Activated B cell treated with CpG ODN at 0.5 μM for 24 hours (primary cell): Measurements from ENCODE around the gene RGMA. TPM values are rescaled to one million over a fixed set of nuclear protein-coding genes. Genes with fewer than 3 reads are reported as not detected.
A peak's percentile ranks its signal among the peaks of the same experiment; 100 is the strongest.

Experiments used
- ATAC-seq: fragments of 200-7000 bp; cut with Tn5 transposase; one replicate; pipeline ENCODE4 v1.10.0; 2021; ENCODE audit warnings: low read depth, mild to moderate bottlenecking, moderate library complexity
- CTCF ChIA-PET: fragments of 350-600 bp; sonication (Branson Sonifier 250); formaldehyde crosslinking; loops from one replicate; lab custom pipeline; 2021; ENCODE audit warnings: antibody characterized with exemption; lab: Charles Lee
- POLR2A ChIA-PET: fragments of 350-600 bp; sonication (Branson Sonifier 250); formaldehyde crosslinking; loops from one replicate; lab custom pipeline; 2021; ENCODE audit warnings: antibody characterized with exemption; lab: Charles Lee
- DNase-seq: peaks from one replicate; pipeline ENCODE4 v3.0.0; 2022
- H3K27ac Mint-ChIP-seq: one replicate; pipeline ENCODE4 v1.8.0; 2020; ENCODE audit warnings: mixed read lengths
- H3K27me3 Mint-ChIP-seq: one replicate; pipeline ENCODE4 v1.8.0; 2021; ENCODE audit warnings: mixed read lengths
- H3K36me3 Mint-ChIP-seq: one replicate; pipeline ENCODE4 v1.8.0; 2021; ENCODE audit warnings: low read depth, mixed read lengths
- H3K4me1 Mint-ChIP-seq: one replicate; pipeline ENCODE4 v1.8.0; 2021; ENCODE audit warnings: mixed read lengths
- H3K4me3 Mint-ChIP-seq: one replicate; pipeline ENCODE4 v1.8.0; 2020; ENCODE audit warnings: mild to moderate bottlenecking, mixed read lengths
- H3K9me3 Mint-ChIP-seq: one replicate; pipeline ENCODE4 v1.8.0; 2020; ENCODE audit warnings: mixed read lengths
- CTCF ChIP-seq: fragments of 200-600 bp; IDR thresholded peaks from one replicate; pipeline ENCODE4 v1.8.0; 2022; ENCODE audit warnings: antibody characterized with exemption, mild to moderate bottlenecking
- intact Hi-C: fragments of 100-400 bp; cut with micrococcal nuclease; formaldehyde crosslinking; loops from one replicate; pipeline ENCODE4 v1.15.1; 2024
- total RNA-seq: library from RNA; stranded (reverse); gene quantifications from 2 replicates; pipeline ENCODE4 v1.2.3, GENCODE V29; 2022

The RGMA gene
- total RNA-seq, 1 donor from 2014 or later = not detected

- Mint-ChIP-seq H3K36me3 (peaks cover 97% of the 10 kb centered on the region), H3K4me3 (no peak overlapping the region), H3K9me3 (no peaks in the 10 kb centered on the region), H3K27me3 (no peaks in the 10 kb centered on the region), H3K4me1 (peaks cover 20% of the 10 kb centered on the region), H3K27ac (peak overlapping the region; percentile 20)
- intact Hi-C loops = no loop called here
- no peak for TF ChIP-seq CTCF
- ChIA-PET CTCF (interaction anchor here (1.0 kb wide), 1 partner anchor 17 kb away, joined by 3 read pairs; no protein-coding TSS in a partner anchor), POLR2A (no interaction called here)
- no peak for ATAC-seq
- no peak for DNase-seq
Observed at GRCh38 chr15:93019090-93019489, 69.9 kb downstream of the RGMA start.

GRCh38 chr15:93018574-93018973 is 70.4 kb downstream of the RGMA start:
- POLR2A ChIA-PET = no interaction called here
- CTCF ChIA-PET = interaction anchor here (1.0 kb wide), 1 partner anchor 17 kb away, joined by 3 read pairs; no protein-coding TSS in a partner anchor
- peaks cover 20% of the 10 kb centered on the region for H3K4me1 Mint-ChIP-seq

GRCh38 chr15:93017526-93017925 is 71.5 kb downstream of the RGMA start:
- ATAC-seq (no peak), DNase-seq (no peak)
- ChIA-PET CTCF (no interaction called here), POLR2A (no interaction called here)
- peaks cover 95% of the 10 kb centered on the region for H3K36me3 Mint-ChIP-seq
- H3K27me3 Mint-ChIP-seq = no peaks in the 10 kb centered on the region
- H3K4me3 Mint-ChIP-seq = no peak overlapping the region
- H3K27ac Mint-ChIP-seq = no peak overlapping the region
- intact Hi-C loops = no loop called here
- H3K4me1 Mint-ChIP-seq = peaks cover 15% of the 10 kb centered on the region
- no peak for TF ChIP-seq CTCF
- no peaks in the 10 kb centered on the region for H3K9me3 Mint-ChIP-seq

More at GRCh38 chr15:93018574-93018973, 70.4 kb downstream of the RGMA start:
- Mint-ChIP-seq H3K9me3 (no peaks in the 10 kb centered on the region), H3K27ac (no peak overlapping the region), H3K36me3 (peaks cover 95% of the 10 kb centered on the region), H3K27me3 (no peaks in the 10 kb centered on the region), H3K4me3 (no peak overlapping the region)
- intact Hi-C loops = no loop called here
- no peak for TF ChIP-seq CTCF
- DNase-seq (no peak), ATAC-seq (no peak)

GRCh38 chr15:93012786-93013185 is 76.2 kb downstream of the RGMA start:
- intact Hi-C loops = loop anchor here (5.0 kb wide), 1 partner anchor 75 kb away; no protein-coding TSS in a partner anchor
- no peak for ATAC-seq
- DNase-seq = no peak
- ChIA-PET POLR2A (no interaction called here), CTCF (no interaction called here)
- no peak overlapping the region for H3K27ac Mint-ChIP-seq
- H3K27me3 Mint-ChIP-seq = no peaks in the 10 kb centered on the region
- peaks cover 95% of the 10 kb centered on the region for H3K36me3 Mint-ChIP-seq
- no peak overlapping the region for H3K4me3 Mint-ChIP-seq
- H3K4me1 Mint-ChIP-seq = no peaks in the 10 kb centered on the region
- no peaks in the 10 kb centered on the region for H3K9me3 Mint-ChIP-seq
- TF ChIP-seq CTCF = no peak

GRCh38 chr15:93007994-93008393 is 81.0 kb downstream of the RGMA start:
- Mint-ChIP-seq H3K9me3 (no peaks in the 10 kb centered on the region), H3K36me3 (peaks cover 95% of the 10 kb centered on the region), H3K4me3 (no peak overlapping the region), H3K27me3 (no peaks in the 10 kb centered on the region), H3K4me1 (no peaks in the 10 kb centered on the region), H3K27ac (no peak overlapping the region)
- no peak for ATAC-seq
- no peak for DNase-seq
- intact Hi-C loops = loop anchor here (5.0 kb wide), 1 partner anchor 36 kb away; no protein-coding TSS in a partner anchor
- no peak for TF ChIP-seq CTCF
- CTCF ChIA-PET = no interaction called here
- POLR2A ChIA-PET = no interaction called here
